Activated gamma-delta T cell treated with anti-CD3 and anti-CD28 coated beads, Interleukin-2, amount 50 U/mL, for 16 hours (primary cell): ENCODE data around the gene PGAM4.
"Not testable (repeated sequence)": the region's sequence is repeated elsewhere in the genome, so short reads cannot be mapped to it uniquely, and the experiment has no call there.

Experiments used
- DNase-seq: peaks from one replicate; pipeline ENCODE4 v3.0.0-alpha.2; 2020; ENCODE audit warnings: low read depth

Gene PGAM4

GRCh38 chrX:77925764-77926163, 43.7 kb downstream of the PGAM4 start:
- no peak for DNase-seq

DNA sequence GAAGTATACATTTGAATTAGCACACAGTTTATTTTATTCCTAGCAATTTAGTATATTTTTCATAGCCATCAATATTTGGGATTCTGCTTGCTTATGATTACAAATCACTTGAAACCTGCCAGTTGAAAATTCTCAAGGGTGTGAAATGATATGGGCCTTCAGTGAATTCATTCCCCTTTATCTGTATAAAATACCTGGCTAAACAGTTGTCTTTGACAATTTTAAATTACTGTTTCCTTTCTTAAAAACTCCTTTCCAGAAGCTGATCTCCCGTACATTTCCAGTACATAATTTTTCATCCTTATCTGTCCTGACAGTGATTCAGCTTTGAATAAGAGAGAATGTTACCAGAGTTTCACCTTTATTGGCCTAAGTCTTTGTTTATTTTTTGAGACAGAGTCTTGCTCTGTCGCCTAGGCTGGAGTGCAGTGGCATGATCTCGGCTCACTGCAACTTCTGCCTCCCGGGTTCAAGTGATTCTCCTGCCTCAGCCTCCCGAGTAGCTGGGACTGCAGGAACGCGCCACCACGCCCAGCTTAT, 45.0 kb downstream of the PGAM4 start:
- no peak for DNase-seq

- no peak for DNase-seq
Measured at GRCh38 chrX:77922787-77923186, 46.7 kb downstream of the PGAM4 start.

DNA sequence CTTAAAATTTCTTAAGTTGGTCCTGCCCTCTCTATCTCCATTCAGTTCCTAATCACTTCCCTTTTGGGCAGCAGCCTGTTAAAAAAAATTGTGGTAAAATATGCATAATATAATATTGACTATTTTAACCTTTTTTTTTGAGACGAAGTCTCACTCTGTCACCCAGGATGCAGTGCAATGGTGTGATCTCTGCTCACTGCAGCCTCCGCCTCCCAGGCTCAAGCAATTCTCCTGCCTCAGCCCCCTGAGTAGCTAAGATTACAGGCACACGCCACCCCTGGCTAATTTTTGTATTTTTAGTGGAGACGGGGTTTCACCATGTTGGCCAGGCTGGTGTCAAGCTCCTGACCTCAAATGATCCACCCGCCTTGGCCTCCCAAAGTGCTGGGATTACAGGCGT, 50.1 kb downstream of the PGAM4 start:
- not testable (repeated sequence) for DNase-seq

DNA sequence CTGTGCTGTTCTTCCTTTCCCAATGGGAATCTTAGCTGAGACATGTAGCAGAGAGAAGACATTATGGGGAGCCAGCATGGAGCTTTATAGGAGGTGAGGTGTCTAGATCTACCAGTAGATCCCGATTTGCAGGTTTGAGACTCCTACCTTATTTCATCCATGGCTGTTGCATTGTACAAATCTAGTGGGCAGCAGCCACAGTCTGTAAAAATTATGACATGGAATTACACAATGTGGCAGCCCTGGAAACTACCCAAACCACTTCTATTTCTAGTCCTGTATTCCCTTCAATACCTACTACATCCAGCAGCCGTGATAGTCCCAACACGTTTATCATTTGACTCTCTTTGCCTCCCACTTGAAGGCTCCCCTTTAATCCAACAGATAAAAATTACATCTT, 50.9 kb downstream of the PGAM4 start:
- no peak for DNase-seq
